ENCODE data around the gene WASL. TPM values are rescaled to one million over a fixed set of nuclear protein-coding genes. Genes with fewer than 3 reads are reported as not detected.

Gene WASL
- total RNA-seq, 2 donors from 2014 or later: 35.1 to 36.7 TPM

DNA sequence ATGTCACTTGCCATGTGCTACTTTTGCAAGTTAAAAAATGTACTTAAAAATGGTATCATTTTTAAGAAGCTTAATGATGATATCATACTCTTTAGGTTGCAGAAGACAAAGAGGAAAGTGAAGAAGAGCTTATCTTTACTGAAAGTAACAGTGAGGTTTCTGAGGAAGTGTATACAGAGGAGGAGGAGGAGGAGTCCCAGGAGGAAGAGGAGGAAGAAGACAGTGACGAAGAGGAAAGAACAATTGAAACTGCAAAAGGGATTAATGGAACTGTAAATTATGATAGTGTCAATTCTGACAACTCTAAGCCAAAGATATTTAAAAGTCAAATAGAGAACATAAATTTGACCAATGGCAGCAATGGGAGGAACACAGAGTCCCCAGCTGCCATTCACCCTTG, 87.0 kb downstream of the WASL start:
- no peak for DNase-seq
- no peaks in the 10 kb centered on the region for H3K9me3 Mint-ChIP-seq
- H3K4me3 Mint-ChIP-seq: no peak overlapping the region
- Histone ChIP-seq H3K36me3 (ENCODE audit: control insufficient read depth, insufficient read depth, low read length) (no peaks in the 10 kb centered on the region), H3K9ac (ENCODE audit: extremely low read depth, low read length, poor library complexity, severe bottlenecking) (no peak overlapping the region), H3K4me3 (ENCODE audit: low read length) (no peak overlapping the region), H3K27ac (ENCODE audit: low read depth, low read length) (no peak overlapping the region), H3K27me3 (ENCODE audit: control insufficient read depth, insufficient read depth, low read length, poor library complexity, severe bottlenecking) (no peaks in the 10 kb centered on the region), H3K9me3 (ENCODE audit: control insufficient read depth, low read length) (no peaks in the 10 kb centered on the region), H3K4me1 (ENCODE audit: control insufficient read depth, insufficient read depth, low read length) (peaks cover 18% of the 10 kb centered on the region)
- H3K27ac Mint-ChIP-seq: no peak overlapping the region
- 67 to 100% methylated on average over 1 of the region's 1 CpG for WGBS, 2 experiments (ENCODE audit: insufficient coverage in 1 of 2, insufficient read length in 1 of 2)
- no peaks in the 10 kb centered on the region for H3K27me3 Mint-ChIP-seq (ENCODE audit: insufficient read depth)
- H3K36me3 Mint-ChIP-seq (ENCODE audit: low read depth): no peaks in the 10 kb centered on the region
- TF ChIP-seq, protein P1, sequence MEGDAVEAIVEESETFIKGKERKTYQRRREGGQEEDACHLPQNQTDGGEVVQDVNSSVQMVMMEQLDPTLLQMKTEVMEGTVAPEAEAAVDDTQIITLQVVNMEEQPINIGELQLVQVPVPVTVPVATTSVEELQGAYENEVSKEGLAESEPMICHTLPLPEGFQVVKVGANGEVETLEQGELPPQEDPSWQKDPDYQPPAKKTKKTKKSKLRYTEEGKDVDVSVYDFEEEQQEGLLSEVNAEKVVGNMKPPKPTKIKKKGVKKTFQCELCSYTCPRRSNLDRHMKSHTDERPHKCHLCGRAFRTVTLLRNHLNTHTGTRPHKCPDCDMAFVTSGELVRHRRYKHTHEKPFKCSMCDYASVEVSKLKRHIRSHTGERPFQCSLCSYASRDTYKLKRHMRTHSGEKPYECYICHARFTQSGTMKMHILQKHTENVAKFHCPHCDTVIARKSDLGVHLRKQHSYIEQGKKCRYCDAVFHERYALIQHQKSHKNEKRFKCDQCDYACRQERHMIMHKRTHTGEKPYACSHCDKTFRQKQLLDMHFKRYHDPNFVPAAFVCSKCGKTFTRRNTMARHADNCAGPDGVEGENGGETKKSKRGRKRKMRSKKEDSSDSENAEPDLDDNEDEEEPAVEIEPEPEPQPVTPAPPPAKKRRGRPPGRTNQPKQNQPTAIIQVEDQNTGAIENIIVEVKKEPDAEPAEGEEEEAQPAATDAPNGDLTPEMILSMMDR (conservative IDR thresholded peaks at IDR 0.05): no peak
- peaks cover 51% of the 10 kb centered on the region for H3K4me1 Mint-ChIP-seq

DNA sequence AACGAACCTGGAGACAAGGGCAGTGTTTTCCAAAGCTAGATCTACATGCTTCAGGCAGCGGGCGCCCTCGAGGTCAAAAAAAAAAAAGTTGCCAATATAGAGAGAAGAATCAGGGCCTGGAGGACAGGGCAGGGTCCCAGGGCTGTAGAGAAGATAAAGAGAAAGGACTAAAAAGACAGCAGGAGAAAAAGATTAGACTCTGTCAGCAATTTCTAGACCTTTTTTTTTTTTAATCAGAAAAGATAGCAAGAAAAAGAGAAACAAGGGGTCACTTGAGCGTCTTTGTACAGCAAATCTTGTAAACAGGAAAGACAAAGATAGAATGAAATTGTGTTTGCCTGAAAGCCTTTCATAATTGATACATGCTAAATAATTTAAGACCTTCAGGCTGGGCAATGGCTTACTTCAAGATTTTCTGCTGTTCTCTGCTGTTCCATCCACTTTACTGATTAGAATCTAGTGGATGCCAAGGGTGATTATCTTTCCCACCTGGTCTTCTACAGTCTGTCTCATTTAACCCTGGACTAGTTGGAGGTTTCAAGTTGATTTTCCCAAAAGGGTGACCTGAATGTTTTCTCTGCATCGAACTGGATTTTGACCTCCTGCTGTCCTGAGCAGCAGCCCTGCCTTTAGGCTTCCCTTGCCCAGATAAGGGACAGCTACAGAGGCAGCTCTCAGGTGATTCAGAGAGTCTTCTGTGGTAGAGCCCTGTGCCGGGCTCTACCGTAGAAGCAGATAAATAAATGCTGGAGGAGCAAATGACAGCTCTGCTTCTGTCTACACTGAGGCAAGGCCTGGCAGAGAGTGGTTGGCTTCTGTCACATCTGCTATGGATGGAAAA, 88.1 kb downstream of the WASL start:
- H3K27ac Mint-ChIP-seq: no peak overlapping the region

DNA sequence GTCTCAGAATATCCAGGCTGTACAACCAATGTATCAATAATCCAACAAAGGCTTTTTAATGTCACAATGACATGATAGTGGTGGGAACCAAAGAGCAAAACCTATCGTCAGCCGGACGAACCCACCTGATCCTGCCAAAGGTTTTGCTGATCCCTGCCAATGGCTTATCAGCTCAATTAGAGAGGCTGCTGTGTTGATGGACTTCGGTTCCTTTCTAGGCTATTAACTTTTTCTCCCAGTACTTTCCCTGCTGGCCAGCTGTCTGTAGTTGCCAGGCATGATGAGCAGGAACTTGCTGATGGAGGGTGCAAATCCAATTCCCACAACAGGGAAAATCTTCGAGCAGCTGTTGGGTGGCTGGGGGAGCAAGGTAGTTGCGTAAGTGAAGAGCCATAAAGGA, 90.8 kb downstream of the WASL start:
- H3K36me3 Mint-ChIP-seq (ENCODE audit: low read depth): no peaks in the 10 kb centered on the region
- H3K4me1 Mint-ChIP-seq: peaks cover 43% of the 10 kb centered on the region
- H3K27me3 Mint-ChIP-seq (ENCODE audit: insufficient read depth): peaks cover 2% of the 10 kb centered on the region
- H3K9me3 Mint-ChIP-seq: no peaks in the 10 kb centered on the region
- H3K4me1 ChIP-seq (ENCODE audit: control insufficient read depth, insufficient read depth, low read length): peaks cover 18% of the 10 kb centered on the region
- H3K27me3 ChIP-seq (ENCODE audit: control insufficient read depth, insufficient read depth, low read length, poor library complexity, severe bottlenecking): no peaks in the 10 kb centered on the region
- no peak overlapping the region for H3K9ac ChIP-seq (ENCODE audit: extremely low read depth, low read length, poor library complexity, severe bottlenecking)
- H3K36me3 ChIP-seq (ENCODE audit: control insufficient read depth, insufficient read depth, low read length): no peaks in the 10 kb centered on the region
- H3K4me3 Mint-ChIP-seq: peak overlapping the region; percentile 10
- DNase-seq: no peak
- no peaks in the 10 kb centered on the region for H3K9me3 ChIP-seq (ENCODE audit: control insufficient read depth, low read length)
- no peak overlapping the region for H3K27ac ChIP-seq (ENCODE audit: low read depth, low read length)
- no peak overlapping the region for H3K4me3 ChIP-seq (ENCODE audit: low read length)
- 91 to 95% methylated on average over 6 of the region's 6 CpGs for WGBS, 2 experiments (ENCODE audit: insufficient coverage in 1 of 2, insufficient read length in 1 of 2)
- TF ChIP-seq, protein P1 (conservative IDR thresholded peaks at IDR 0.05): no peak
- H3K27ac Mint-ChIP-seq: no peak overlapping the region

More for the DNA sequence above, 88.1 kb downstream of the WASL start:
- Mint-ChIP-seq H3K4me3 (peak overlapping the region; percentile 14), H3K27me3 (ENCODE audit: insufficient read depth) (peaks cover 1% of the 10 kb centered on the region), H3K9me3 (no peaks in the 10 kb centered on the region), H3K4me1 (peaks cover 46% of the 10 kb centered on the region), H3K36me3 (ENCODE audit: low read depth) (no peaks in the 10 kb centered on the region)
- Histone ChIP-seq H3K27me3 (ENCODE audit: control insufficient read depth, insufficient read depth, low read length, poor library complexity, severe bottlenecking) (no peaks in the 10 kb centered on the region), H3K36me3 (ENCODE audit: control insufficient read depth, insufficient read depth, low read length) (no peaks in the 10 kb centered on the region), H3K4me3 (ENCODE audit: low read length) (no peak overlapping the region), H3K9ac (ENCODE audit: extremely low read depth, low read length, poor library complexity, severe bottlenecking) (no peak overlapping the region), H3K9me3 (ENCODE audit: control insufficient read depth, low read length) (no peaks in the 10 kb centered on the region), H3K27ac (ENCODE audit: low read depth, low read length) (no peak overlapping the region), H3K4me1 (ENCODE audit: control insufficient read depth, insufficient read depth, low read length) (peaks cover 18% of the 10 kb centered on the region)
- WGBS, 2 experiments (ENCODE audit: insufficient coverage in 1 of 2, insufficient read length in 1 of 2): 73 to 81% methylated on average over 3 to 8 of the region's 8 CpGs
- TF ChIP-seq, protein P1 (conservative IDR thresholded peaks at IDR 0.05): no peak
- DNase-seq: no peak
